22Rv1 (cell line): ENCODE measurements around the gene GAD2.

ENCODE experiments used
- H3K27ac ChIP-seq: fragments of 450-650 bp; 2 replicates; pipeline ENCODE4 v1.5.1; 2017
- ZFX ChIP-seq: fragments of 450-650 bp; IDR thresholded peaks from 2 replicates; pipeline ENCODE4 v1.6.1; 2017; ENCODE audit warnings: antibody characterized with exemption, borderline replicate concordance
- TF ChIP-seq, protein P1 (sequence below): fragments of 450-650 bp; IDR thresholded peaks from 2 replicates; pipeline ENCODE4 v1.5.1; 2017; ENCODE audit warnings: mild to moderate bottlenecking

The GAD2 gene

DNA sequence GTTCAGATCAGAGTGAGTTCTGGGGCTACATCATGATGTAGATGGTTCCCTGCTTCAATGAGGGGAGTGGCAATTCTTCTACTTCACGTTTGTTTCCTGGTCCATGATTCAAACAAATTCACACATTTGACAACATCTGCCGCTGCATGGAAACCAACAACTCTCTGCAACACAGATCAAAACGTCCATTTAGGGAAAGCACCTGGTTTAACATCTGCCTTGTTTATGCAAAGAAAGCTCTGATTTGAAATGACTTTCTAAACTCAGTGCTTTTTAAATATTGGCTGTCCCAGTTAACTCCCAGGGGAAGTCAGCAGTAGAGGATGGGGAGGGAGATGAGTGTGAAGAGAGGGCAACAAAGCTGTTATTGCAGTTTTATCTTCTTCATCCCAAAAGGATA lies 93.8 kb downstream of the GAD2 start:
- no peak for TF ChIP-seq ZFX
- TF ChIP-seq, protein P1, sequence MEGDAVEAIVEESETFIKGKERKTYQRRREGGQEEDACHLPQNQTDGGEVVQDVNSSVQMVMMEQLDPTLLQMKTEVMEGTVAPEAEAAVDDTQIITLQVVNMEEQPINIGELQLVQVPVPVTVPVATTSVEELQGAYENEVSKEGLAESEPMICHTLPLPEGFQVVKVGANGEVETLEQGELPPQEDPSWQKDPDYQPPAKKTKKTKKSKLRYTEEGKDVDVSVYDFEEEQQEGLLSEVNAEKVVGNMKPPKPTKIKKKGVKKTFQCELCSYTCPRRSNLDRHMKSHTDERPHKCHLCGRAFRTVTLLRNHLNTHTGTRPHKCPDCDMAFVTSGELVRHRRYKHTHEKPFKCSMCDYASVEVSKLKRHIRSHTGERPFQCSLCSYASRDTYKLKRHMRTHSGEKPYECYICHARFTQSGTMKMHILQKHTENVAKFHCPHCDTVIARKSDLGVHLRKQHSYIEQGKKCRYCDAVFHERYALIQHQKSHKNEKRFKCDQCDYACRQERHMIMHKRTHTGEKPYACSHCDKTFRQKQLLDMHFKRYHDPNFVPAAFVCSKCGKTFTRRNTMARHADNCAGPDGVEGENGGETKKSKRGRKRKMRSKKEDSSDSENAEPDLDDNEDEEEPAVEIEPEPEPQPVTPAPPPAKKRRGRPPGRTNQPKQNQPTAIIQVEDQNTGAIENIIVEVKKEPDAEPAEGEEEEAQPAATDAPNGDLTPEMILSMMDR: no peak
- H3K27ac ChIP-seq: no peak overlapping the region

DNA sequence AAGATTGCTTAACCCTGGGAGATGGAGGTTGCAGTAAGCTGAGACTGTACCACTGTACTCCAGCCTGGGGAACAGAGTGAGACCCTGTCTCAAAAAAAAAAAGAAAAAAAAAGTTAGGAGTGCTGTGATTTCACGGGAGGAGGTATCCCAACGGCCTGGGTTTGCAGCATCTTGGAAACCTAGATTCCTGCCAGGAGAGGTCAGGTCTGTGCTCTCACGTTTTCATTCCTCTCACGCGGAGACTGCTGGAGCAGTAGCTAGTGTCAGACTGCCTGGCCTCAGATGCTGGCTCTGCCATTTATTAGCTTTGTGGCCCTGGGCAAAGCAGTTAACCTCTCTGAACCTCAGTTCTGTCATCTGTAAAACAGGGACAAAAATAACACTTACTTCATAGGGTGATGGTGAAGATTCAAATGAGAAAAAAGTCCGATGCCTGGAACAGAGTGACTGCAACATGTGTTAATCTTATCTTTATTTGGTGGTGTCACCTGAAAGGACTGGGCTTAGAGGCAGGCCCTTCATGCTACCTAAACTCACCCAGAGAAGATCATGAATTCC lies 94.9 kb downstream of the GAD2 start:
- TF ChIP-seq, protein P1: no peak
- TF ChIP-seq ZFX: no peak
- H3K27ac ChIP-seq: no peak overlapping the region

DNA sequence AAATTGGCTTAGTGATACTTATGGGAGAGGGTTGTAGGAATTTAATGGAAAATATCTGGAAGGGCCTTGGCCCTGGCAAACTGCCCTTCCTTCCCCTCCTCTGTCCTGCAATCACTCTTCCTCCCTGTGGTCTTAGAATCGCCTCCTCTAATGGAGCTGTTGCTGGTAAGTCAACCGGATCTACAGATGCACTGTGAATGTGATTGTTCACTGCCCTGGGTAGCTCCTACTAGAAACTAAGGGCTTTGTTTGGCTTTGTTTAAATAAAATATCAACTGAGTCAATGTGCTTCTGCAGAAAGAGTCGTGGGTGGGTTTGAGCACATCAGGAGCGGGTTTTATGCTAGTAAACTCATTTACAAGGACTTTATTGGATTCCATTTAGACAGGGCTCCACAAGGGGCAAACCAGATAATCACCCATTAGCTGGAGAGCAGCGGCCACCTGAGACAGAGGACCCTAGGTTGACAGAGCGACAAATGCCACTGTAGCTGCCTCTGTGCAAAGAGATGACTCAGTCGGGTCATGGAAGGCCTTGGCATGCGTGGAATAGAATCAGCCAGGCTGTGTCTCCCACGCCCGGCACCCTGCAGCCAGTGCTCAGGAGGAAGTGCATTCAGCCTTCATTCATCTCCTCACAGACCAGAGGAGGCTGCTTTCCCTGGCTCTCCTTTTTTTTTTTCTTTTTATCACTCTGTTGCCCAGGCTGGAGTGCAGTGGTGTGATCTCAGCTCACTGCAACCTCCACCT lies 97.9 kb downstream of the GAD2 start:
- H3K27ac ChIP-seq: no peak overlapping the region
- no peak for TF ChIP-seq ZFX
- TF ChIP-seq, protein P1: no peak

DNA sequence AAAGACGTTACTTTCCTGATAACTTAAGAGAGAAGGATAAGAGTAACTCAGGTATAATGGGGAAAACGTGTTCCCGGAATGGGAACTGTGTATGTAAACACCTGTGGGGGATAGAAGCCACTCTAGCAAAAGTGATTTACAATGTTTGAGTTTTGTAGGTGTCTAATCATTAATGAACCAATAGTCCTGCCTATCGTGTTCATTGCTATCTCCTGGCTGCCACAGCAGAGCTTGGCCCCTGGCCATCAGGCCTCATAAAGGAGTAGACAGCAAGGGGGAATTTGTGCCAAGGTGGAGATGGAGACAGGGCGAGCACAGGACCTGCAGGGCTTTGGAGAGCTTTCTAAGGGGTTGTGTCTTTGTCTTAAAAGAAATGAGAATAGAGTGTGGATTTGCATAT lies 102.1 kb downstream of the GAD2 start:
- TF ChIP-seq ZFX: no peak
- TF ChIP-seq, protein P1: no peak
- H3K27ac ChIP-seq: no peak overlapping the region

DNA sequence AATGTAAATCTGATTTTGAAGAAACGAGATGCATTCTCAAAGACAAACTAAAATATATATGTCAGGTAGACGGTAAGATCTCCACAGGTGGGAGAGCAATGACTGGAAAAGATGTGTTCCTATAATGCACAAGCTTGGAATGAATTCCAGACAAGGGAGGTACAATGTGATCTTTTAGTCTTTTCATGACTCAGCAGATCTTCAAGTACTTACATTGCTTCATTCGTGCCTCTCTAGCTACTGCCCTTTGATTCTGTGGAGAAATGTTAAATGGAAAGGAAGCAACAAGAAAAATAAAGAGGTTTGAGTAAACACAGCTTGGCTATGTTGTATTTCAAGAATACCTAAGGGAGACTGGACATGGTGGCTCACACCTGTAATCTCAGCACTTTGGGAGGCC lies 106.6 kb downstream of the GAD2 start:
- no peak for TF ChIP-seq ZFX
- TF ChIP-seq, protein P1: no peak

DNA sequence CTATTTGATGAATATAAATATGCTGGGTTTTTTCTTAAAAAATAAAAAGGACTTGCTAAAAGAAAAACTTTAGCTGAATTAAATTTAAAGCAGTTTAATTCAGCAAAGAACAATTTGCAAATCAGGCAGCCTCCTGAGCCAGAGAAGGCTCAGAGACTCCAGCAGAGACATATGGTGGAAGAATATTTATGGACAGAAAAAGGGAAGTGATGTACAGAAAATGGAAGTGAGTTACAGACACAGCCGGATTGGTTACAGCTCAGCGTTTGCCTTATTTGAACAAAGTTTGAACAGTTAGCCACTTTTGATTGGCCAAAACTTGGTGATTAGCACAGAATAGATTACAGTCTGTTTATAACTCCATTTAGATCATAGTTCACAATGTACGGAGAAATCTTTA lies 110.3 kb downstream of the GAD2 start:
- TF ChIP-seq ZFX: no peak
- TF ChIP-seq, protein P1: no peak
- no peak overlapping the region for H3K27ac ChIP-seq

More for the DNA sequence above, 106.6 kb downstream of the GAD2 start:
- no peak overlapping the region for H3K27ac ChIP-seq

DNA sequence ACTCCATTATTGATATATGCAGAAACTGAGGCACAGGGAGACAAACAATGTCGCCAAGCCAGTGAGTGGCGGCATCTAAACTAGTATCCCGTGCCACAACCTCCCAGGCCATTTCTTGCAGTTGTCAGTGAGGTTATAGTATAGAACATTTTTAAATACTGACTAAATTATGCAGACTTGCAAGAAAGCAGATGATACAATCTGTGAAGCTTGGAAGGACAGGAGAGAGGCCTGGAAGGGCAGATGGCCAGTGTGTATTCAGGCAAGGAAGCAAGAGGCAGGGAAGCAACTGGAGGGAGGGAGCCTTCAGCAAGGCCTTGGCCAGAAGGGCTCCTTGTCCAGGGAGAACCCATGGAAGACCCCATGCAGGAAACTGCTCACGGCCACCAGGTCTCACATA lies 111.2 kb downstream of the GAD2 start:
- TF ChIP-seq, protein P1: no peak
- TF ChIP-seq ZFX: no peak
- no peak overlapping the region for H3K27ac ChIP-seq
